Measurements from ENCODE around the gene MAGI2. TPM values are rescaled to one million over a fixed set of nuclear protein-coding genes. Genes with fewer than 3 reads are reported as not detected.

Gene MAGI2
- total and polyA plus RNA-seq, 8 donors = 1.3 to 4.0 (median 2.0) TPM

GRCh38 chr7:78413568-78413967 lies 1039.9 kb downstream of the MAGI2 start:
- no peak overlapping the region for H3K4me3 ChIP-seq
- intact Hi-C loops (cut with DNase I) = no loop called here
- H3K9me3 ChIP-seq = no peaks in the 10 kb centered on the region
- H3K36me3 ChIP-seq = no peaks in the 10 kb centered on the region
- peaks cover 0 to 7% (median 4%) of the 10 kb centered on the region in 3 donors for H3K4me1 ChIP-seq
- FAIRE-seq (no peak), DNase-seq (no peak), ATAC-seq (no peak)
- no peak overlapping the region for H3K27ac ChIP-seq
- no peak for TF ChIP-seq CTCF (IDR thresholded peaks at IDR 0.05)
- no peaks in the 10 kb centered on the region for H3K27me3 ChIP-seq
- 86 to 94% methylated on average over 3 of the region's 3 CpGs for WGBS, 2 donors

GRCh38 chr7:78412216-78412858 lies 1041.1 kb downstream of the MAGI2 start:
- peaks cover 0 to 7% (median 4%) of the 10 kb centered on the region in 3 donors for H3K4me1 ChIP-seq
- DNase-seq (no peak), FAIRE-seq (no peak), ATAC-seq (peak in 1 of 4 donors; percentile 44)
- WGBS, 2 donors = 70 to 80% methylated on average over 3 of the region's 3 CpGs
- intact Hi-C loops (cut with DNase I) = no loop called here
- no peaks in the 10 kb centered on the region for H3K9me3 ChIP-seq
- TF ChIP-seq CTCF (IDR thresholded peaks at IDR 0.05) = no peak
- no peaks in the 10 kb centered on the region for H3K27me3 ChIP-seq
- H3K27ac ChIP-seq = no peak overlapping the region
- H3K4me3 ChIP-seq = no peak overlapping the region
- no peaks in the 10 kb centered on the region for H3K36me3 ChIP-seq

DNA sequence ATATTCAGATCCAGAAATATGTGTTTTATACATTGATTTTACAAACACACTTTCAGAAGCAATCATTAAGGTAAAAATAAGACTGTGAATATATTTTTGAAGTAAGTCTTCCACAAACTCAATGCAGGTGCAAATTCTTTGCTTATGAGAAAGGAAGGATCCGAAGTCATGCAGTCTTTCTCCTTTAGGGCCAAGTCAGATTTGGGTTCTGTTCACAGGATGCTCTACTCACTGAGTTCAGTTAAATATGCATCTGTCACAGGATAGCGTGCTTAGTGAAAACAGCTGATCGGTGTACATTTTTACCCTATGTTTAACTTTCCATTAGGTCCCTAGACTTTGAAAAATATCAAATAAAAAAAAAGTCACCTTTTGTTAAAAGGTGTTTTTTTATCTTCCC lies 1046.4 kb downstream of the MAGI2 start:
- no peaks in the 10 kb centered on the region for H3K36me3 ChIP-seq
- ATAC-seq = no peak
- H3K9me3 ChIP-seq = no peaks in the 10 kb centered on the region
- peaks cover 0 to 6% (median 0%) of the 10 kb centered on the region in 3 donors for H3K4me1 ChIP-seq
- intact Hi-C loops (cut with DNase I) = no loop called here
- 90 to 91% methylated on average over 3 of the region's 3 CpGs for whole genome bisulfite sequencing, 2 donors
- H3K27ac ChIP-seq = no peak overlapping the region
- no peak for FAIRE-seq
- no peaks in the 10 kb centered on the region for H3K27me3 ChIP-seq
- DNase-seq = no peak
- no peak for TF ChIP-seq CTCF (IDR thresholded peaks at IDR 0.05)
- H3K4me3 ChIP-seq = no peak overlapping the region

- TF ChIP-seq CTCF (IDR thresholded peaks at IDR 0.05) = no peak
- Histone ChIP-seq H3K4me3 (no peak overlapping the region), H3K27me3 (no peaks in the 10 kb centered on the region), H3K27ac (no peak overlapping the region), H3K9me3 (no peaks in the 10 kb centered on the region), H3K4me1 (peaks cover 0 to 1% (median 0%) of the 10 kb centered on the region in 3 donors), H3K36me3 (no peaks in the 10 kb centered on the region)
- DNase-seq (no peak), FAIRE-seq (no peak), ATAC-seq (no peak)
- intact Hi-C loops (cut with DNase I) = no loop called here
These were observed 1046.9 kb downstream of the MAGI2 start for GRCh38 chr7:78406531-78406930.

GRCh38 chr7:78402096-78402495 lies 1051.4 kb downstream of the MAGI2 start:
- H3K27ac ChIP-seq = no peak overlapping the region
- no peaks in the 10 kb centered on the region for H3K27me3 ChIP-seq
- no peak for TF ChIP-seq CTCF (IDR thresholded peaks at IDR 0.05)
- H3K9me3 ChIP-seq = no peaks in the 10 kb centered on the region
- no peaks in the 10 kb centered on the region for H3K36me3 ChIP-seq
- DNase-seq (no peak), ATAC-seq (no peak), FAIRE-seq (no peak)
- 81 to 83% methylated on average over 4 of the region's 4 CpGs for WGBS, 2 donors
- no peaks in the 10 kb centered on the region for H3K4me1 ChIP-seq
- intact Hi-C loops (cut with DNase I) = no loop called here
- H3K4me3 ChIP-seq = no peak overlapping the region

Measured in pancreas (tissue), 10 donors.